MCF 10A (cell line): Measurements from ENCODE around the gene RABL6. TPM values are rescaled to one million over a fixed set of nuclear protein-coding genes. Genes with fewer than 3 reads are reported as not detected.

Experiments used
- BruUV-seq: library from RNA; stranded (reverse); fragments of 400-500 nt; replicated peaks from 2 replicates; lab custom pipeline; 2021; lab: Mats Ljungman, UMichigan
- CTCF ChIA-PET: fragments of 300-600 bp; sonication (Branson Sonifier 250); formaldehyde crosslinking; extraction: SDS; loops from one replicate; lab custom pipeline; 2021; ENCODE audit warnings: antibody characterized with exemption, inconsistent platforms; lab: Yijun Ruan, JAX
- POLR2A ChIA-PET: fragments of 300-600, 350-650 bp; sonication (Branson Sonifier 250); formaldehyde crosslinking; extraction: SDS; loops from one replicate; lab custom pipeline; 2020; ENCODE audit warnings: antibody characterized with exemption, inconsistent platforms; lab: Yijun Ruan, JAX
- DNase-seq: peaks from one replicate; pipeline ENCODE4 v3.0.0-alpha.2; 2018; ENCODE audit not compliant: unreplicated experiment
- H3K27ac Mint-ChIP-seq: one replicate; pipeline ENCODE4 v1.8.0; 2022; ENCODE audit warnings: mild to moderate bottlenecking, low read depth, mixed read lengths; ENCODE audit not compliant: unreplicated experiment
- H3K27me3 Mint-ChIP-seq: one replicate; pipeline ENCODE4 v1.8.0; 2022; ENCODE audit warnings: mixed read lengths; ENCODE audit not compliant: insufficient read depth, unreplicated experiment
- H3K36me3 Mint-ChIP-seq: one replicate; pipeline ENCODE4 v1.8.0; 2022; ENCODE audit warnings: mild to moderate bottlenecking, moderate library complexity, mixed read lengths; ENCODE audit not compliant: insufficient read depth, unreplicated experiment
- H3K4me1 Mint-ChIP-seq: one replicate; pipeline ENCODE4 v1.8.0; 2022; ENCODE audit warnings: mixed read lengths; ENCODE audit not compliant: insufficient read depth, unreplicated experiment
- H3K4me3 Mint-ChIP-seq: one replicate; pipeline ENCODE4 v1.8.0; 2022; ENCODE audit warnings: mild to moderate bottlenecking, moderate library complexity, mixed read lengths; ENCODE audit not compliant: unreplicated experiment
- H3K9me3 Mint-ChIP-seq: one replicate; pipeline ENCODE4 v1.8.0; 2022; ENCODE audit warnings: mixed read lengths; ENCODE audit not compliant: unreplicated experiment
- CTCF ChIP-seq: fragments of 200-600 bp; IDR thresholded peaks from one replicate; pipeline ENCODE4 v1.8.0; 2022; ENCODE audit warnings: antibody characterized with exemption, mild to moderate bottlenecking; ENCODE audit not compliant: unreplicated experiment
- intact Hi-C: fragments of 100-400 bp; cut with micrococcal nuclease; formaldehyde crosslinking; loops from 2 replicates; pipeline ENCODE4 v1.14.1; 2022
- total RNA-seq: library from RNA; stranded (reverse); gene quantifications from 2 replicates; pipeline ENCODE4 v1.2.3, GENCODE V29; 2022

The RABL6 gene
- total RNA-seq, 1 experiment from 2014 or later, result 77.8 TPM

- ChIA-PET CTCF (interaction anchor here (0.6 kb wide), 1 partner anchor 10 kb away, joined by 3 read pairs; no protein-coding TSS in a partner anchor), POLR2A (interaction anchor here (1.1 kb wide), 1 partner anchor 24 kb away, joined by 3 read pairs; no protein-coding TSS in a partner anchor)
- Mint-ChIP-seq H3K4me1 (no peaks in the 10 kb centered on the region), H3K27ac (no peak overlapping the region), H3K27me3 (no peaks in the 10 kb centered on the region), H3K36me3 (peaks cover 48% of the 10 kb centered on the region), H3K4me3 (no peak overlapping the region), H3K9me3 (no peaks in the 10 kb centered on the region)
- intact Hi-C loops, result no loop called here
- no peak for DNase-seq
- no peak for TF ChIP-seq CTCF
- no TSS peak for BruUV-seq
These were observed 16.9 kb downstream of the RABL6 start for GRCh38 chr9:136824496-136825225.

- intact Hi-C loops, result no loop called here
- no peaks in the 10 kb centered on the region for H3K27me3 Mint-ChIP-seq
- H3K9me3 Mint-ChIP-seq, result no peaks in the 10 kb centered on the region
- no TSS peak for BruUV-seq
- peaks cover 57% of the 10 kb centered on the region for H3K36me3 Mint-ChIP-seq
- ChIA-PET POLR2A (interaction anchor here (1.1 kb wide), 1 partner anchor 25 kb away, joined by 3 read pairs; no protein-coding TSS in a partner anchor), CTCF (interaction anchor here (0.6 kb wide), 1 partner anchor 16 kb away, joined by 3 read pairs; no protein-coding TSS in a partner anchor)
- DNase-seq, result no peak
- H3K27ac Mint-ChIP-seq, result no peak overlapping the region
- no peaks in the 10 kb centered on the region for H3K4me1 Mint-ChIP-seq
- no peak overlapping the region for H3K4me3 Mint-ChIP-seq
- TF ChIP-seq CTCF, result no peak
These were observed 17.8 kb downstream of the RABL6 start for GRCh38 chr9:136825295-136826187.

GRCh38 chr9:136826188-136826541 lies 18.4 kb downstream of the RABL6 start:
- ChIA-PET CTCF (interaction anchor here (0.6 to 1.8 kb wide), 2 partner anchors 10 to 17 kb away, joined by 3 to 6 read pairs; no protein-coding TSS in a partner anchor), POLR2A (no interaction called here)
- no peaks in the 10 kb centered on the region for H3K9me3 Mint-ChIP-seq
- H3K36me3 Mint-ChIP-seq, result peaks cover 62% of the 10 kb centered on the region
- H3K27me3 Mint-ChIP-seq, result no peaks in the 10 kb centered on the region
- no peak overlapping the region for H3K4me3 Mint-ChIP-seq
- H3K27ac Mint-ChIP-seq, result no peak overlapping the region
- no peaks in the 10 kb centered on the region for H3K4me1 Mint-ChIP-seq
- TF ChIP-seq CTCF, result no peak
- no peak for DNase-seq
- no TSS peak for BruUV-seq
- intact Hi-C loops, result no loop called here
